NCI-H345 (cell line): ENCODE results near the gene ALDH16A1.
A peak's percentile ranks its signal among the peaks of the same experiment; 100 is the strongest.

Experiments used
- DNase-seq: peaks from one replicate; lab custom pipeline; 2025; lab: John Stamatoyannopoulos, UW

Gene ALDH16A1

DNA sequence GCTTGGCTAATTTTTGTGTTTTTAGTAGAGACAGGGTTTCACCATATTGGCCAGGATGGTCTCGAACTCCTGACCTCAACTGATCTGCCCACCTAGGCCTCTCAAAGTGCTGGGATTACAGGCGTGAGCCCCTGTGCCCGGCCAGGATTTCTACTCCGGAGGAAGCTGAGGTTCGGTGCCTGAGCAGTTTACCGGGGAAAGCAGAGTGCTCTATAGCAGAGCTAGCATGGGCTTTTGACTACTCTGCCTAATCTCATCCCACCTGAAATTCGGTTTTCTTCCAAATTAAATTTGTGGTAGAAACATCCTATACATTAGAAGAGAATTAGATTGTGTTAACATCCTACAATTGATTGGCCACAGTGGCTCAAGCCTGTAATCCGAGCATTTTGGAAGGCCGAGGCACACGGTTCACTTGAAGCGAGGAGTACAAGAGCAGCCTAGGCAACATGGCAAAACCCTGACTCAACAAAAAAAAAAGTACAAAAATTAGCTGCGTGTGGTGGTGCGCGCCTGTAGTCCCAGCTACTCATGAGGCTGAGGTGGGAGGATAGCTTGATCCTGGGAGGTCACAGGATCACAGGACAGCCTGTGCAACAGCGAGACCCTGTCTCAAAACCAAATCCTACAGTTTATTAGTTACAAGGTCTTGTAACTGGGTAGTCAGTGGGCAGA is 36.0 kb downstream of the ALDH16A1 start:
- no peak for DNase-seq

DNA sequence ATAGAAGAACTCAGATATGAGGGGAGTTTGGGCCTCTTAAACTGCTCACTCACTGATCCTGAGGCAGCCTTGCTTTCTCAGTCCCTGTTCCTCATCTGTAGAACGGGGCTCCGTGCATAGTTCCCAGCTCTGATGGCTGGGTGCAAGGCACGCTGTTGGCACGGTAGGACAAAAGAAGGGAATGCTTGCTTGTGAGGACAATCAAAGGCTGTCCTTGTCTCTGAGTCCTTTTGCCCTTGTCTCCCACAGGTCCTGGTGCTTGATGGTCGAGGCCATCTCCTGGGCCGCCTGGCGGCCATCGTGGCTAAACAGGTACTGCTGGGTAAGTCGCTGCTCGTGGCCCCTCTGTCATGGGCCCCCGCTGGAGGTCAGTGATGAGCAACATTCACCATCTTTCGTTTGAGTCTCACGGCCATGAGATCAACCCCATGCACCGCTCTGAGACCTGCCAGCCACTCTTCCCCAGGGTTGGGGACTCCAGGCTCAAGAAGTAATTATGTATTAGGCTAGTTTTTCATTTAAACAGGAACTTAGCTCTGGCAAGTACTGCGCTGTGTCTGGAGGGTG is 36.7 kb downstream of the ALDH16A1 start:
- no peak for DNase-seq

GRCh38 chr19:49490287-49491029 is 37.4 kb downstream of the ALDH16A1 start:
- no peak for DNase-seq

- DNase-seq: no peak
These were observed 38.2 kb downstream of the ALDH16A1 start for GRCh38 chr19:49491030-49491803.

GRCh38 chr19:49491804-49492572 is 39.0 kb downstream of the ALDH16A1 start:
- no peak for DNase-seq

DNA sequence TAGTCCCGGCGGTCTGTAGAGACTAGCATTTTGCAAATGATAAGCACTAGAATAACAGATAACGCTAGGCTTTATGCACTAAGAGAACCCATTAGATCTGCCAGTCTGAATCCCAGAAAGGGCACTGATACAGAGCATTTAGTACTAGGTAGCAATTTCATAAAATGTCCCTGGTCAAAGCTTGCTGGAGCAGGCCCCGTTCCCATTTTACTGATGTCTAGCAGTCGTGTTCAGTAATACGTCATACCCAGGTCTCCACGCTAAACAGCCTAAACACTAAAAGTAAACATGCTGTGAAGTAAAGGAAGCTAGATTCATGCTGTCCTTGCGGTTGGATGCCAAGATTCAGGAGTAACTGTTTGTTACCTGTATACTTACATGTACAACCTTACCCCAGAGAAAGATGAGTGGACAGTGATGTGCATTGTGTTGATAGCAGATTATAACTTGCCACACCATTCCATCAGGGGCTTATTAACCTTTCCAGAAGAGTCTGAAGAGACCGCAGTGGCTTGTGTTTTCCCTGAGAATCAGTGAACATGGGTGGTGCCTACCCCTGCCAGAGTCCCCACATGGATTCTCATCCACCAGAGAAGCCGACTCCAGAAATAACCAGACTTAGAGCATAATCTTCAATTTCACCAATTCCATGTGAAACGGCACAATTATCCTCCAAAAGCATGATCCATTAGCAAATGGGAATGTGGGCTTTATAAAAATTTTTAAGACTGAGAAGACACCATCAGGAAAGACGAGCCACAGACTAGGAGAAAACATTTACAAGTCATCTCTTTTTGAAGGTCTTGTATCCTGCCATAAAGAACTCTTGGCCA is 39.8 kb downstream of the ALDH16A1 start:
- no peak for DNase-seq

GRCh38 chr19:49496574-49497008 is 43.6 kb downstream of the ALDH16A1 start:
- DNase-seq: no peak

- no peak for DNase-seq
These were observed 44.2 kb downstream of the ALDH16A1 start for GRCh38 chr19:49497047-49497788.

GRCh38 chr19:49497789-49498103 is 44.7 kb downstream of the ALDH16A1 start:
- no peak for DNase-seq

DNA sequence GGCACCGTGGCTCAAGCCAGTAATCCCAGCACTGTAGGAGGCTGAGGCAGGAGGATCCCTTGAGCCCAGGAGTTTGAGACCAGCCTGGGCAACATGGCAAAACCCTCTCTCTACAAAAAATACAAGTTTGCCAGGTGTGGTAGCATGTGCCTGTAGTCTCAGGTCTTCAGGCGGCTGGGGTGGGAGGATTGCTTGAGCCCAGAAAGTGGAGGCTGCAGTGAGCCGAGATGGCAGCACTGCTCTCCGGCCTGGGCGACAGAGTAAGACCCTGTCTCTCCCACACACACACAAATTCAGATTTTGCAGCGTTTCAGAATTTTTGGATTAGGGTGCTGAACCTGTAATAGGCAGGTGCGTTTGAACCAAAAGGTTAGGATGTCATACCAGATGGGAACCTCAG is 45.5 kb downstream of the ALDH16A1 start:
- no peak for DNase-seq

DNA sequence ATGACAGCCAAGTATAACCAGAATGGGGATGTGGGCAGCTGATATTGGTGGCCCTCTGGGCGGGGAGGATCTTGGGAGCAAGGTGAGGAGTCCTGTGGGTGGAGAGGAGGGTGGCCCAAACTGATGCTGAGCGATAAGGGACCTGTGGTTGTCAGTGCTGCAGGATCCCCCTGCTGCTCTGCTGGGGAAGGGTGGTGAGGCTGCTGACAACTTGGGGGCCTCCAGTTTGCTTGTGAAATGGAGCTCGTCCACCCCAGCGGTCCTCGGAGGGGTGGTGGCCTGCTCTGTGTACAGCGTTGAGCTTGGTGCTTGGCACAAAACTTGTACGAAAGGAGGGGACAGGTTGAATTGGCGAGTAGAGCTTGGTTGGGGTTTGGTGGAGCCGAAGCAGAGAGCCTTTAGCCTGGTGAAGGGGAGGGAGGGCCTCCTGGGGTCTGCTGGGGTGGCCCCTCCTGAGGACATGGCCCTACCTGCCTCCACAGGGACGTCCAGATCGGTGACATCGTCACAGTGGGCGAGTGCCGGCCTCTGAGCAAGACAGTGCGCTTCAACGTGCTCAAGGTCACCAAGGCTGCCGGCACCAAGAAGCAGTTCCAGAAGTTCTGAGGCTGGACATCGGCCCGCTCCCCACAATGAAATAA is 46.1 kb downstream of the ALDH16A1 start:
- no peak for DNase-seq

DNA sequence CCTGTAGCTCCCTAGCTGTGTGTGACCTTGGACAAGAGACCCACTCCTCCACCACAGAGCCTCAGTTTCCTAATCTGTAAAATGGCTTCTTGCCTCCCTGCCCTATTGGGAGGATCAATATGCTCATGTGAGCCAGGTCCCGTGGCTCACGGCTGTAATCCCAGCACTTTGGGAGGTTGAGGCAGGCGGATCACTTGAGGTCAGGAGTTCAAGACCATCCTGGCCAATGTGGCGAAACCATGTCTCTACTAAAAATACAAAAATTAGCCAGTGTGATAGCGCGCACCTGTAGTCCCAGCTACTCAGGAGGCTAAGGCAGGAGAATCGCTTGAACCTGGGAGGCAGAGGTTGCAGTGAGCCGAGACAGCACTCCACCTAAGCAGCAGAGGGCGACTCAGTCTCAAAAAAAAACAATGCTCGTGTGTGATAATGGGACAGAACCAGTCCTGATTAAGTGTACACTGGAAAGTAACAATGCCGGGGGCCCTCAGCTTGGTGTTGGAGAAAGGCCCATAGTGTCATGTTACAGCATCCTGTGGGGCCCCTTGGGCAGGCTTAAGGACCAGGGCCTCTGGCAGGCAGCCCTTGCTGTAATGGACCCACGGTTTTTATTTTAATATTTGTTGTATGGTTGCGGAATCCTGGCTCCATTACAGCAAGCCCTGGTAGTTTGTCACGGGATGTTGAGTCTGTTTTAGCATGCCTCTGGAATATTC is 50.0 kb downstream of the ALDH16A1 start:
- DNase-seq: peak; percentile 55

GRCh38 chr19:49503582-49503962 is 50.5 kb downstream of the ALDH16A1 start:
- DNase-seq: no peak

DNA sequence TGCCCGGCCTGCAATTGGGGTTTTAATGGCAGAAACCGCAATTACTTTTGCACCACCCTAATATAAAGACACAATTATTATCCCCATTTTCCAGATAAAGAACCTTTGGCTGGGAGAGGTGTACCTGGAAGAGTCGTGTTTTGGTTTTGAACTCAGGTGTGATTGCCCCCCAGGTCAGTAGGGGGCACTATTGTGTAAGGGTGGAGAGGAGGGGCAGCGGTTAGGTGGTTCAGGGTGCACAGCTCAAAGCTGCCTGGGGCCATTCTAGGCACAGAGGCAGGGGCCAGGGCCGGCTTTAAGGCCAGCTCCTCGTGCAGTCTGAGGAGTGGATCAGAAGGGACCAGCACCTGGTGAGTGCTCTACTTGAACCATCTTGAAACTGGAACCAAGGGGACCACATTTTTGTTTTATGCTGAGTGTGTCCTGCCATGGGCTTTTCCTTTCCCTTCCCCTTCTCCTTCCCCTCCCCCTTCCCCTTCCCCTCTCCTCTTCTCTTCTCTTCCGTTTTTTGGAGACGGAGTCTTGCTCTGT is 53.6 kb downstream of the ALDH16A1 start:
- peak; percentile 36 for DNase-seq

DNA sequence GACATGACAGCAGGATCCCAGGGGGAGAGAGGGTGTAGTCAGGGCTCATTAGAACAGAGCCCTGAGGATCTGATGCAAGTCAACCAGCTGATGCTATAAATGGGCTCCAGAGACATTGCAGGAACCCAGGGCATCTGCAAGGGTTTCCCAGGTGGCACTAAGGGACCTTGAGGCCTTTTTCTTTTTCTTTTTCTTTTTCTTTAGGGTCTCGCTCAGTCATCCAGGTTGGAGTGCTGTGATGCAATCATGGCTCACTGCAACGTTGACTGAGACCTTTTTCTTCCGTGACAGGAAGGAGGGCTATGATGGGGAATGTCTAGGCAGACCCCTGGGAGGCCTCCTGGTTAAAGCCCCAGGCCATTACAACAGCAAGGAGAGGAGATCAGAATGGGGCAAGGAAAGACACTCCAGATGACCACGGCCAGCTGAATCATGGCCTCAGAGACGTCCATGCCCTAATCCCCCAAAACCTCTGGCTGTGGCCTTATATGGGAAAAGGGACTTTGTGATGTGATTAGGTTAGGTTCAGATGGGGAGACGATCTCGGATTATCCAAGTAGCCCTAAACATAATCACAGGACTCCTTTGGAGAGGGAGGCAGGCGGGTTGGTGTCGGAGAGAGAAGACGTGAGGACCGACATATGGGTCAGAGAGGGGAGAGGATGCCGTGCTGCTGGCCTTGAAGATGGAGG is 54.9 kb downstream of the ALDH16A1 start:
- DNase-seq: no peak

- DNase-seq: peak; percentile 71
These were observed 60.1 kb downstream of the ALDH16A1 start for GRCh38 chr19:49512970-49513745.

DNA sequence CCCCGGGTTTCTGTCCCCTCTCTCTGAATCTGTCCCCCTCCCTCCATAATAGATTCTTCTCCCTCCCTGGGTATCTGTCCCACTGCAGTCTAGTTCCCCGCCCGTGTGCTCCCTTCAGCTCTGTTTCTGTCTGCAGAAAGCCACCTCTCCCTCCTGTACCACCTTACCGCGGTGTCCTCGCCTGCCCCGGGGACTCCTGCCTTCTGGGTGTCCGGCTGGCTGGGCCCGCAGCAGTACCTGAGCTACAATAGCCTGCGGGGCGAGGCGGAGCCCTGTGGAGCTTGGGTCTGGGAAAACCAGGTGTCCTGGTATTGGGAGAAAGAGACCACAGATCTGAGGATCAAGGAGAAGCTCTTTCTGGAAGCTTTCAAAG is 60.7 kb downstream of the ALDH16A1 start:
- peak; percentile 43 for DNase-seq

DNA sequence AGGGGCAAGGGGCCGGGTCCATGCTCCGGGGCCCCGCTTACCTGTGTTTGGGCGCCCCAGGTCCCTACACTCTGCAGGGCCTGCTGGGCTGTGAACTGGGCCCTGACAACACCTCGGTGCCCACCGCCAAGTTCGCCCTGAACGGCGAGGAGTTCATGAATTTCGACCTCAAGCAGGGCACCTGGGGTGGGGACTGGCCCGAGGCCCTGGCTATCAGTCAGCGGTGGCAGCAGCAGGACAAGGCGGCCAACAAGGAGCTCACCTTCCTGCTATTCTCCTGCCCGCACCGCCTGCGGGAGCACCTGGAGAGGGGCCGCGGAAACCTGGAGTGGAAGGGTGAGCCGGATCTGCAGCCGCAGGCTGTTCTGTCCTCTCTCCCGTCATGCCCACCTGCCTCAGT is 61.1 kb downstream of the ALDH16A1 start:
- peak; percentile 17 for DNase-seq
